Neural progenitor cell (in vitro differentiated cells): ENCODE measurements around the gene FXYD7. TPM values are rescaled to one million over a fixed set of nuclear protein-coding genes. Genes with fewer than 3 reads are reported as not detected.

Experiments
- DNase-seq: peaks from one replicate; pipeline ENCODE4 v3.0.0-alpha.2; 2016; ENCODE audit warnings: low spot score
- H2AFZ ChIP-seq: fragments of 200-600 bp; sonication (generic); replicated peaks from 2 replicates; pipeline ENCODE4 v1.6.1; 2016; ENCODE audit warnings: antibody characterized with exemption
- H3F3A ChIP-seq: fragments of 200-600 bp; sonication (generic); 2 replicates; pipeline ENCODE4 v1.6.1; 2016; ENCODE audit warnings: antibody characterized with exemption, low read depth
- H3K27ac ChIP-seq: fragments of 200-600 bp; sonication (generic); 2 replicates; pipeline ENCODE4 v1.5.1; 2016; ENCODE audit warnings: mild to moderate bottlenecking
- H3K27me3 ChIP-seq: fragments of 200-600 bp; sonication (generic); 2 replicates; pipeline ENCODE4 v1.6.1; 2016; ENCODE audit warnings: mild to moderate bottlenecking, moderate library complexity
- H3K36me3 ChIP-seq: fragments of 200-600 bp; sonication (generic); 2 replicates; pipeline ENCODE4 v1.5.1; 2016
- H3K4me1 ChIP-seq: fragments of 200-600 bp; sonication (generic); 2 replicates; pipeline ENCODE4 v1.6.1; 2016; ENCODE audit warnings: mixed run types
- H3K4me2 ChIP-seq: fragments of 200-600 bp; sonication (generic); 2 replicates; pipeline ENCODE4 v1.6.1; 2016
- H3K4me3 ChIP-seq: fragments of 200-600 bp; sonication (generic); 2 replicates; pipeline ENCODE4 v1.5.1; 2016
- H3K79me2 ChIP-seq: fragments of 200-600 bp; sonication (generic); 2 replicates; pipeline ENCODE4 v1.6.1; 2016; ENCODE audit warnings: low read depth
- H3K9ac ChIP-seq: fragments of 200-600 bp; sonication (generic); 2 replicates; pipeline ENCODE4 v1.6.1; 2016
- H3K9me3 ChIP-seq: fragments of 200-600 bp; sonication (generic); 2 replicates; pipeline ENCODE4 v1.5.1; 2016; ENCODE audit warnings: low read depth
- H4K20me1 ChIP-seq: fragments of 200-600 bp; sonication (generic); 2 replicates; pipeline ENCODE4 v1.6.1; 2016; ENCODE audit warnings: low read depth
- H3K27ac Mint-ChIP-seq: 3 replicates; pipeline ENCODE4 v1.8.0; 2021; ENCODE audit warnings: mixed read lengths
- H3K27me3 Mint-ChIP-seq: 2 replicates; pipeline ENCODE4 v1.8.0; 2022; ENCODE audit warnings: low read depth, mild to moderate bottlenecking, inconsistent platforms, moderate library complexity, mixed read lengths; ENCODE audit not compliant: insufficient read depth
- H3K36me3 Mint-ChIP-seq: 3 replicates; pipeline ENCODE4 v1.8.0; 2021; ENCODE audit warnings: mixed read lengths
- H3K4me1 Mint-ChIP-seq: 3 replicates; pipeline ENCODE4 v1.8.0; 2021; ENCODE audit warnings: mixed read lengths
- H3K4me3 Mint-ChIP-seq: 3 replicates; pipeline ENCODE4 v1.8.0; 2021; ENCODE audit warnings: mild to moderate bottlenecking, moderate library complexity, mixed read lengths
- H3K9me3 Mint-ChIP-seq: 3 replicates; pipeline ENCODE4 v1.8.0; 2020; ENCODE audit warnings: mixed read lengths
- EZH2 ChIP-seq: fragments of 200-600 bp; sonication (generic); IDR thresholded peaks from 2 replicates; pipeline ENCODE4 v1.6.1; 2017; ENCODE audit warnings: antibody characterized with exemption, mild to moderate bottlenecking, moderate library complexity
- EZH2phosphoT487 ChIP-seq: fragments of 200-600 bp; sonication (generic); IDR thresholded peaks from 2 replicates; pipeline ENCODE4 v1.6.1; 2017; ENCODE audit warnings: antibody characterized with exemption
- total RNA-seq: library from RNA; depleted of rRNA; stranded (reverse); fragments of >200 nt; gene quantifications from 2 replicates; pipeline ENCODE4 v1.2.3, GENCODE V29; 2015; ENCODE audit warnings: low replicate concordance
- TF ChIP-seq, protein P1 (sequence below): fragments of 200-600 bp; sonication (generic); IDR thresholded peaks from 2 replicates; pipeline ENCODE4 v1.5.1; 2017; ENCODE audit warnings: antibody characterized with exemption, mild to moderate bottlenecking

Gene FXYD7
- 0.13 and 0.56 TPM in 2 replicates for total RNA-seq

- H3K9me3 Mint-ChIP-seq = no peaks in the 10 kb centered on the region
- H3K9ac ChIP-seq = no peak within 1 kb of the TSS
- peak within 1 kb of the TSS; percentile 59 for H3K4me3 ChIP-seq
- H3K4me2 ChIP-seq = peak within 1 kb of the TSS; percentile 93
- peaks cover 45% of the 10 kb centered on the region for H3K4me1 Mint-ChIP-seq
- peak within 1 kb of the TSS; percentile 97 for H2AFZ ChIP-seq
- peaks cover 37% of the 10 kb centered on the region for H3K4me1 ChIP-seq
- peaks cover 39% of the 10 kb centered on the region for H3F3A ChIP-seq
- no peaks in the 10 kb centered on the region for H3K36me3 ChIP-seq
- DNase-seq = peak; percentile 69
- peaks cover 58% of the 10 kb centered on the region for H3K27me3 ChIP-seq
- no peak within 1 kb of the TSS for H3K27ac ChIP-seq
- TF ChIP-seq EZH2phosphoT487 = no peak
- TF ChIP-seq EZH2 = no peak
- TF ChIP-seq, protein P1, sequence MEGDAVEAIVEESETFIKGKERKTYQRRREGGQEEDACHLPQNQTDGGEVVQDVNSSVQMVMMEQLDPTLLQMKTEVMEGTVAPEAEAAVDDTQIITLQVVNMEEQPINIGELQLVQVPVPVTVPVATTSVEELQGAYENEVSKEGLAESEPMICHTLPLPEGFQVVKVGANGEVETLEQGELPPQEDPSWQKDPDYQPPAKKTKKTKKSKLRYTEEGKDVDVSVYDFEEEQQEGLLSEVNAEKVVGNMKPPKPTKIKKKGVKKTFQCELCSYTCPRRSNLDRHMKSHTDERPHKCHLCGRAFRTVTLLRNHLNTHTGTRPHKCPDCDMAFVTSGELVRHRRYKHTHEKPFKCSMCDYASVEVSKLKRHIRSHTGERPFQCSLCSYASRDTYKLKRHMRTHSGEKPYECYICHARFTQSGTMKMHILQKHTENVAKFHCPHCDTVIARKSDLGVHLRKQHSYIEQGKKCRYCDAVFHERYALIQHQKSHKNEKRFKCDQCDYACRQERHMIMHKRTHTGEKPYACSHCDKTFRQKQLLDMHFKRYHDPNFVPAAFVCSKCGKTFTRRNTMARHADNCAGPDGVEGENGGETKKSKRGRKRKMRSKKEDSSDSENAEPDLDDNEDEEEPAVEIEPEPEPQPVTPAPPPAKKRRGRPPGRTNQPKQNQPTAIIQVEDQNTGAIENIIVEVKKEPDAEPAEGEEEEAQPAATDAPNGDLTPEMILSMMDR = no peak
- peak within 1 kb of the TSS; percentile 77 for H3K4me3 Mint-ChIP-seq
- no peak within 1 kb of the TSS for H3K27ac Mint-ChIP-seq
- peaks cover 31% of the 10 kb centered on the region for H3K27me3 Mint-ChIP-seq
- H3K79me2 ChIP-seq = no peaks in the 10 kb centered on the region
- H3K36me3 Mint-ChIP-seq = no peaks in the 10 kb centered on the region
- peaks cover 3% of the 10 kb centered on the region for H4K20me1 ChIP-seq
- H3K9me3 ChIP-seq = no peaks in the 10 kb centered on the region
Measured at GRCh38 chr19:35143231-35143715, at the start of gene FXYD7. FXYD7 (plus strand) TSS chr19:35143255; CDS start chr19:35143334, 79 bp downstream.

DNA sequence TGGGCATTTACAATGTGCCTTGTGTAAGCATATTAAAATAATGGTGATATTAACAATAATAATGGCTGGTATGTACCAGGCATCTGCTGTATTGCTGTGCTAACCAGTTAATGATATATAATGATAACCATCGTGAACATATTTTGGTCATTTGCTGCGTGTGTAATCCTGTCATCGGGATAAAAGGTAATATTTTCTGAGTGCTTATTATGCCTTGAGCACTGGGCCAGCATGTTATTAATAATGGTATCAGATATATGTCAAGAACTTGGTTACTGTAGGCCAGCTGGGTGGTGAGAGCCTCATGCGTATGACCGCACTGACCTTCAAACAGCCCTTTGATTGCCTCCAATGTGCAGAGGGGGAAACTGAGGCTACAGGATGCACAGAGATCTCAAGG, 49.6 kb upstream of the FXYD7 start:
- Mint-ChIP-seq H3K9me3 (no peaks in the 10 kb centered on the region), H3K4me3 (no peak overlapping the region), H3K27ac (no peak overlapping the region), H3K4me1 (no peaks in the 10 kb centered on the region), H3K36me3 (no peaks in the 10 kb centered on the region), H3K27me3 (peaks cover 2% of the 10 kb centered on the region)
- DNase-seq = no peak
- Histone ChIP-seq H3K27me3 (peaks cover 8% of the 10 kb centered on the region), H3K9me3 (no peaks in the 10 kb centered on the region), H3K9ac (no peak overlapping the region), H3K79me2 (no peaks in the 10 kb centered on the region), H3K4me1 (no peaks in the 10 kb centered on the region), H3K4me2 (no peak overlapping the region), H3K36me3 (no peaks in the 10 kb centered on the region), H3K27ac (no peak overlapping the region), H2AFZ (no peak overlapping the region), H3K4me3 (no peak overlapping the region), H4K20me1 (no peaks in the 10 kb centered on the region), H3F3A (no peaks in the 10 kb centered on the region)
- no peak for TF ChIP-seq EZH2phosphoT487
- no peak for TF ChIP-seq EZH2
- TF ChIP-seq, protein P1 = no peak

GRCh38 chr19:35093941-35094647, 49.0 kb upstream of the FXYD7 start:
- Histone ChIP-seq H3K4me1 (no peaks in the 10 kb centered on the region), H3K79me2 (no peaks in the 10 kb centered on the region), H3K36me3 (no peaks in the 10 kb centered on the region), H3K4me2 (no peak overlapping the region), H4K20me1 (no peaks in the 10 kb centered on the region), H3K27ac (no peak overlapping the region), H3K9ac (no peak overlapping the region), H3K4me3 (no peak overlapping the region), H3F3A (no peaks in the 10 kb centered on the region), H2AFZ (no peak overlapping the region), H3K9me3 (no peaks in the 10 kb centered on the region), H3K27me3 (peaks cover 8% of the 10 kb centered on the region)
- H3K4me1 Mint-ChIP-seq = no peaks in the 10 kb centered on the region
- H3K36me3 Mint-ChIP-seq = no peaks in the 10 kb centered on the region
- TF ChIP-seq, protein P1 = no peak
- no peak for TF ChIP-seq EZH2phosphoT487
- TF ChIP-seq EZH2 = no peak
- no peaks in the 10 kb centered on the region for H3K9me3 Mint-ChIP-seq
- H3K27me3 Mint-ChIP-seq = peaks cover 6% of the 10 kb centered on the region
- H3K4me3 Mint-ChIP-seq = no peak overlapping the region
- H3K27ac Mint-ChIP-seq = peak overlapping the region; percentile 1
- no peak for DNase-seq
